Activated CD4-positive, alpha-beta T cell treated with anti-CD3 and anti-CD28 coated beads for 36 hours (primary cell): ENCODE results near the gene NTN3. TPM values are rescaled to one million over a fixed set of nuclear protein-coding genes. Genes with fewer than 3 reads are reported as not detected.

Source experiments
- ATAC-seq: fragments of 200-7000 bp; cut with Tn5 transposase; one replicate; pipeline ENCODE4 v1.10.0; 2021; ENCODE audit warnings: mild to moderate bottlenecking, moderate library complexity
- CTCF ChIA-PET: fragments of 350-600 bp; sonication (Branson Sonifier 250); formaldehyde crosslinking; loops from one replicate; lab custom pipeline; 2021; ENCODE audit warnings: antibody characterized with exemption; lab: Charles Lee
- POLR2A ChIA-PET: fragments of 350-600 bp; sonication (Branson Sonifier 250); formaldehyde crosslinking; loops from one replicate; lab custom pipeline; 2021; ENCODE audit warnings: antibody characterized with exemption, inconsistent platforms; lab: Charles Lee
- DNase-seq: peaks from one replicate; pipeline ENCODE4 v3.0.0-alpha.2; 2020
- H3K27ac Mint-ChIP-seq: one replicate; pipeline ENCODE4 v1.8.0; 2021; ENCODE audit warnings: mixed read lengths
- H3K27me3 Mint-ChIP-seq: one replicate; pipeline ENCODE4 v1.8.0; 2021; ENCODE audit warnings: mixed read lengths
- H3K36me3 Mint-ChIP-seq: one replicate; pipeline ENCODE4 v1.8.0; 2021; ENCODE audit warnings: low read depth, mixed read lengths
- H3K4me1 Mint-ChIP-seq: one replicate; pipeline ENCODE4 v1.8.0; 2021; ENCODE audit warnings: mixed read lengths
- H3K4me3 Mint-ChIP-seq: one replicate; pipeline ENCODE4 v1.8.0; 2021; ENCODE audit warnings: mild to moderate bottlenecking, moderate library complexity, mixed read lengths
- H3K9me3 Mint-ChIP-seq: one replicate; pipeline ENCODE4 v1.8.0; 2021; ENCODE audit warnings: low read depth, mixed read lengths
- intact Hi-C, 2 experiments: fragments of 100-400 bp; cut with DNase I in 1 of 2; cut with micrococcal nuclease in 1 of 2; formaldehyde crosslinking; loops; one replicate each; pipeline versions ENCODE4 v1.14.2 to v1.15.1; 2022 to 2024; cut with DNase I, micrococcal nuclease
- total RNA-seq, 2 experiments: library from RNA; stranded (reverse); gene quantifications; one replicate each; pipeline ENCODE4 v1.2.3, GENCODE V29; 2021

The NTN3 gene
- total RNA-seq, 2 experiments from 2014 or later = not detected

DNA sequence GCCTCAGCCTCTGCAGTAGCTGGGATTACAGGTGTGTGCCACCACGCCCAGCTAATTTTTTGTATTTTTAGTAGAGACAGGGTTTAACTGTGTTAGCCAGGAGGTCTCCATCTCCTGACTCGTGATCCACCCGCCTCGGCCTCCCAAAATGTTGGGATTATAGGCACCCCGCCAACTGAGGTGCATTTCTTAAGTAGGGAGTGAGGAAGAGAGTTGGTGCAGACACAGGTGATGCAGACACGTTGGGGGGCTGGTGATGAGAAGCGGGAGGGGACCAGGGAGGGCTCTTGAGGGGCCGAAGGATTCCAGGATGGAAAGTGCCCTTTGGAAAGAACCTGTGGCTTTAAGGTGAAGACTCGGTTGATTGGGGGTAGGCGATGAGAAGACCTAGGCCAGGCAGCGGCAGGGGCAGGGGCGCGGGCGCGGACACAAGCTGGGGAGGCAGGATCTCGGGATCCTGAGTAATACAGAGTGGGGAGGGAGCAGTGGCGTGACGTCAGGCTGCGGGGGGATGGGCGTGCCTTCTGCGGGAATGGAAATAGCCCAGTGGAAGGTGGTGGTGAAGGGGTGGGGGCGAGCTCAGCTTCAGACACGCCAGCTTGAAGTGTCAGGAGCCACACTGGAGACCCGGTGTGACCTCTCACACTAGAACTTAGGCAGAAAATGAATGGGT, 40.2 kb downstream of the NTN3 start:
- POLR2A ChIA-PET = no interaction called here
- H3K27me3 Mint-ChIP-seq = no peaks in the 10 kb centered on the region
- H3K36me3 Mint-ChIP-seq = peaks cover 2% of the 10 kb centered on the region
- H3K4me3 Mint-ChIP-seq = no peak overlapping the region
- H3K27ac Mint-ChIP-seq = no peak overlapping the region
- CTCF ChIA-PET = no interaction called here
- DNase-seq = no peak
- H3K4me1 Mint-ChIP-seq = peaks cover 23% of the 10 kb centered on the region
- ATAC-seq = no peak
- H3K9me3 Mint-ChIP-seq = no peaks in the 10 kb centered on the region
- intact Hi-C loops = loop anchor here (5.0 to 10.0 kb wide), 2 partner anchors 34 to 516 kb away; partner anchors contain the start of gene TBC1D24 (in 1 of the 2)

- ATAC-seq (no peak), DNase-seq (no peak)
- Mint-ChIP-seq H3K27ac (no peak overlapping the region), H3K4me1 (peaks cover 32% of the 10 kb centered on the region), H3K36me3 (peaks cover 6% of the 10 kb centered on the region), H3K27me3 (no peaks in the 10 kb centered on the region), H3K4me3 (no peak overlapping the region), H3K9me3 (no peaks in the 10 kb centered on the region)
- intact Hi-C loops = loop anchor here (2.0 to 10.0 kb wide), 3 partner anchors 21 to 517 kb away; partner anchors contain the start of gene TBC1D24 (in 1 of the 2)
- ChIA-PET CTCF (interaction anchor here (0.6 to 0.7 kb wide), 2 partner anchors 123 to 306 kb away, joined by 3 to 4 read pairs; no protein-coding TSS in a partner anchor), POLR2A (no interaction called here)
These were observed 41.1 kb downstream of the NTN3 start for GRCh38 chr16:2511996-2512734.

- no peak for ATAC-seq
- DNase-seq = no peak
- Mint-ChIP-seq H3K9me3 (no peaks in the 10 kb centered on the region), H3K36me3 (peaks cover 6% of the 10 kb centered on the region), H3K27ac (peak overlapping the region; percentile 77), H3K4me1 (peaks cover 38% of the 10 kb centered on the region), H3K27me3 (no peaks in the 10 kb centered on the region), H3K4me3 (peak overlapping the region; percentile 83)
- CTCF ChIA-PET = interaction anchor here (0.6 to 0.7 kb wide), 2 partner anchors 124 to 306 kb away, joined by 3 to 4 read pairs; no protein-coding TSS in a partner anchor
- POLR2A ChIA-PET = no interaction called here
- intact Hi-C loops = loop anchor here (1.0 to 10.0 kb wide), 15 partner anchors 18 to 518 kb away; partner anchors contain the start of genes TBC1D24 (in 2 of the 2), ABCA3 (in 1 of the 2), CCNF (in 1 of the 2) and CEMP1 (in 1 of the 2)
These were observed 41.8 kb downstream of the NTN3 start for GRCh38 chr16:2512735-2513404.

GRCh38 chr16:2513405-2514332, 42.6 kb downstream of the NTN3 start, which contains the start of gene ATP6V0C:
Gene ATP6V0C (plus strand): TSS chr16:2513952. CDS start chr16:2514104, 152 bp downstream.
- H3K27ac Mint-ChIP-seq = peak within 1 kb of the TSS; percentile 95
- peaks cover 44% of the 10 kb centered on the region for H3K4me1 Mint-ChIP-seq
- DNase-seq = peak; percentile 95
- peaks cover 6% of the 10 kb centered on the region for H3K36me3 Mint-ChIP-seq
- intact Hi-C loops = loop anchor here (1.0 to 10.0 kb wide), 15 partner anchors 18 to 519 kb away; partner anchors contain the start of genes TBC1D24 (in 2 of the 2), ABCA3 (in 1 of the 2), CCNF (in 1 of the 2) and CEMP1 (in 1 of the 2)
- ChIA-PET CTCF (no interaction called here), POLR2A (no interaction called here)
- H3K27me3 Mint-ChIP-seq = no peaks in the 10 kb centered on the region
- ATAC-seq = peak; percentile 90
- H3K9me3 Mint-ChIP-seq = no peaks in the 10 kb centered on the region
- peak within 1 kb of the TSS; percentile 93 for H3K4me3 Mint-ChIP-seq

GRCh38 chr16:2514333-2515179, 43.5 kb downstream of the NTN3 start:
- peak; percentile 59 for DNase-seq
- ATAC-seq = peak; percentile 17
- peaks cover 48% of the 10 kb centered on the region for H3K4me1 Mint-ChIP-seq
- H3K36me3 Mint-ChIP-seq = peaks cover 8% of the 10 kb centered on the region
- H3K27ac Mint-ChIP-seq = peak overlapping the region; percentile 95
- H3K9me3 Mint-ChIP-seq = no peaks in the 10 kb centered on the region
- intact Hi-C loops = loop anchor here (5.0 to 10.0 kb wide), 2 partner anchors 37 to 520 kb away; partner anchors contain the start of gene TBC1D24 (in 1 of the 2)
- POLR2A ChIA-PET = no interaction called here
- CTCF ChIA-PET = interaction anchor here (0.6 kb wide), 1 partner anchor 736 kb away, joined by 3 read pairs; no protein-coding TSS in a partner anchor
- H3K4me3 Mint-ChIP-seq = peak overlapping the region; percentile 93
- no peaks in the 10 kb centered on the region for H3K27me3 Mint-ChIP-seq

- Mint-ChIP-seq H3K4me3 (peak overlapping the region; percentile 93), H3K36me3 (peaks cover 13% of the 10 kb centered on the region), H3K4me1 (peaks cover 53% of the 10 kb centered on the region), H3K27ac (peak overlapping the region; percentile 95), H3K27me3 (no peaks in the 10 kb centered on the region), H3K9me3 (no peaks in the 10 kb centered on the region)
- intact Hi-C loops = loop anchor here in 1 of 2 experiments (10.0 kb wide), 1 partner anchor 521 kb away; no protein-coding TSS in a partner anchor
- DNase-seq (no peak), ATAC-seq (no peak)
- ChIA-PET CTCF (interaction anchor here (0.5 to 1.0 kb wide), 3 partner anchors 14 to 735 kb away, joined by 3 read pairs; no protein-coding TSS in a partner anchor), POLR2A (interaction anchor here (0.6 kb wide), 2 partner anchors 525 to 734 kb away, joined by 3 read pairs; no protein-coding TSS in a partner anchor)
These were observed 44.2 kb downstream of the NTN3 start for GRCh38 chr16:2515180-2515851.

DNA sequence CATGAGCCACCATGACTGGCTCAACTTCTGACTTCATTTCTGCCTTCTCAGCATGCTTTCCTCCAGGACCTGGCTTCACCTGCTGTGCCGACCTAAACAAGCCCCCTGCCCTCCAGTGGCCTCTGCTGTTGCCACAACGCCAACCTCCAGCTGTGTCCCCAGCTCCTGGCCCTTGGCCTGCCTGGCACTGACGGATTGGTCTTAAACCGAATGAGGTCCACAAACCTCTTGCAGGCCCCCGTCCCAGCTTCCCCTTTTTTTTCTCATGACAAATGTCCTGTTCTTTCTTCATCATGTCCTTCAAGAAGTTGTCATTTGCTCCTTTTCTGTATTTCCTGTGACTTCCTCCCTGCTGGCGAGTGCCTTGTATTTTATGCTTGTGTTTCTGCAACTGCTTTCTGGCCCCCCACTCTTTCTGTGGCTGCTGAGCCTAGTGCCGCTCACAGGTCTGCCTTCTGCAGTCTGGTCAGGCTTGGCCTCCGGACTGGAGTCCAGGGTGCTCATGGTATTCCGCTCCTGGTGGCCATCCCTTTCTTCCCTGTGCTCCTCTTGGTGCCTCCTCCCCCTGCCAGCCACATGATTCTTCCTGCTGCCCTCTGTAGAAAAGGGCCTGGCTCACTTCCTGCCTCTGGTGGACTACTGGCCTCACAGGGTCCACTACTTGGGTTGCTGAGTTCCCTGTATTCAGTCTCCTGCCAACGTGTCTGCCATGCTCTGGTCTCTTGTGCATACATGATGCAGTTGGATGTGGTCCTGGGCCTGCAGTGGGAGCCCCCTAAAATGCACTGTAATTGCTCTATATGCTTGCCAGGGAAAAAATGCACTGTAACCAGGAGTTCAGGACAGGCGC, 45.5 kb downstream of the NTN3 start:
- ATAC-seq (no peak), DNase-seq (no peak)
- H3K4me1 Mint-ChIP-seq = peaks cover 61% of the 10 kb centered on the region
- ChIA-PET POLR2A (interaction anchor here (0.6 kb wide), 1 partner anchor 73 kb away, joined by 3 read pairs; no protein-coding TSS in a partner anchor), CTCF (interaction anchor here (1.0 kb wide), 1 partner anchor 15 kb away, joined by 3 read pairs; no protein-coding TSS in a partner anchor)
- peak overlapping the region; percentile 82 for H3K27ac Mint-ChIP-seq
- peak overlapping the region; percentile 93 for H3K4me3 Mint-ChIP-seq
- intact Hi-C loops = loop anchor here in 1 of 2 experiments (10.0 kb wide), 1 partner anchor 522 kb away; no protein-coding TSS in a partner anchor
- H3K36me3 Mint-ChIP-seq = peaks cover 17% of the 10 kb centered on the region
- no peaks in the 10 kb centered on the region for H3K9me3 Mint-ChIP-seq
- no peaks in the 10 kb centered on the region for H3K27me3 Mint-ChIP-seq

GRCh38 chr16:2517954-2518605, 47.0 kb downstream of the NTN3 start:
- H3K9me3 Mint-ChIP-seq = no peaks in the 10 kb centered on the region
- H3K27ac Mint-ChIP-seq = no peak overlapping the region
- ChIA-PET POLR2A (interaction anchor here (0.6 kb wide), 1 partner anchor 1711 kb away, joined by 3 read pairs; no protein-coding TSS in a partner anchor), CTCF (interaction anchor here (2.5 kb wide), 1 partner anchor 17 kb away, joined by 11 read pairs; no protein-coding TSS in a partner anchor)
- no peak overlapping the region for H3K4me3 Mint-ChIP-seq
- no peaks in the 10 kb centered on the region for H3K27me3 Mint-ChIP-seq
- peaks cover 17% of the 10 kb centered on the region for H3K36me3 Mint-ChIP-seq
- DNase-seq (no peak), ATAC-seq (no peak)
- intact Hi-C loops = loop anchor here in 1 of 2 experiments (10.0 kb wide), 1 partner anchor 523 kb away; no protein-coding TSS in a partner anchor
- peaks cover 55% of the 10 kb centered on the region for H3K4me1 Mint-ChIP-seq
